GM12865 (cell line): ENCODE results near the gene FHAD1.

Source experiments
- DNase-seq: peaks from one replicate; pipeline ENCODE4 v3.0.0; 2010; ENCODE audit warnings: low read depth
- H3K4me3 ChIP-seq: 2 replicates; pipeline ENCODE4 v1.5.1; 2011; ENCODE audit warnings: mild to moderate bottlenecking, low read depth, low read length, control low read depth
- CTCF ChIP-seq: IDR thresholded peaks from 2 replicates; pipeline ENCODE4 v1.5.1; 2011; ENCODE audit warnings: low read length, control low read depth, low read depth, inconsistent platforms; ENCODE audit not compliant: insufficient read depth; ENCODE audit errors: missing control alignments

FHAD1 gene

GRCh38 chr1:15262003-15262377 lies 15.0 kb downstream of the FHAD1 start:
- TF ChIP-seq CTCF = no peak
- no peak for DNase-seq
- no peak overlapping the region for H3K4me3 ChIP-seq

GRCh38 chr1:15262706-15263105 lies 15.7 kb downstream of the FHAD1 start:
- no peak overlapping the region for H3K4me3 ChIP-seq
- no peak for DNase-seq
- no peak for TF ChIP-seq CTCF

GRCh38 chr1:15264769-15265168 lies 17.7 kb downstream of the FHAD1 start:
- DNase-seq = no peak
- TF ChIP-seq CTCF = no peak
- H3K4me3 ChIP-seq = no peak overlapping the region

- no peak overlapping the region for H3K4me3 ChIP-seq
- no peak for DNase-seq
- no peak for TF ChIP-seq CTCF
Measured at GRCh38 chr1:15271196-15271595, 24.2 kb downstream of the FHAD1 start.

GRCh38 chr1:15272009-15272781 lies 25.2 kb downstream of the FHAD1 start:
- peak; percentile 74 for TF ChIP-seq CTCF
- peak; percentile 71 for DNase-seq
- H3K4me3 ChIP-seq = no peak overlapping the region

- TF ChIP-seq CTCF = no peak
- no peak for DNase-seq
Measured at GRCh38 chr1:15272782-15273127, 25.7 kb downstream of the FHAD1 start.

GRCh38 chr1:15273274-15273673 lies 26.3 kb downstream of the FHAD1 start:
- no peak for TF ChIP-seq CTCF
- no peak overlapping the region for H3K4me3 ChIP-seq
- DNase-seq = no peak

More at GRCh38 chr1:15272782-15273127, 25.7 kb downstream of the FHAD1 start:
- H3K4me3 ChIP-seq = no peak overlapping the region
